HG03039 (cell line): Measurements from ENCODE around the gene TMEM205.
"Not testable (repeated sequence)": the region's sequence is repeated elsewhere in the genome, so short reads cannot be mapped to it uniquely, and the experiment has no call there.

Experiments
- ATAC-seq: cut with Tn5 transposase; IDR thresholded peaks from one replicate; pipeline ENCODE4 v1.9.1; 2021; ENCODE audit warnings: mild to moderate bottlenecking, moderate library complexity; ENCODE audit not compliant: unreplicated experiment

Gene TMEM205

GRCh38 chr19:11340099-11340467, 6.0 kb downstream of the TMEM205 start:
- ATAC-seq: not testable (repeated sequence)

- ATAC-seq: peak; percentile 77
Measured at GRCh38 chr19:11339254-11340098, 6.6 kb downstream of the TMEM205 start, which contains the start of gene RAB3D. Gene RAB3D (minus strand): TSS chr19:11339657. CDS start chr19:11337399, 2,258 bp downstream.

- no peak for ATAC-seq
Measured at GRCh38 chr19:11338569-11339253, 7.4 kb downstream of the TMEM205 start.

- ATAC-seq: no peak
Measured at GRCh38 chr19:11338121-11338520, 7.9 kb downstream of the TMEM205 start.

- ATAC-seq: no peak
Measured at GRCh38 chr19:11337080-11337479, 9.0 kb downstream of the TMEM205 start.

GRCh38 chr19:11335449-11336146, 10.5 kb downstream of the TMEM205 start:
- no peak for ATAC-seq

- not testable (repeated sequence) for ATAC-seq
Measured at GRCh38 chr19:11333838-11334237, 12.2 kb downstream of the TMEM205 start.

- no peak for ATAC-seq
Measured at GRCh38 chr19:11332822-11333221, 13.2 kb downstream of the TMEM205 start.

GRCh38 chr19:11331502-11331901, 14.6 kb downstream of the TMEM205 start:
- no peak for ATAC-seq

GRCh38 chr19:11330127-11330526, 15.9 kb downstream of the TMEM205 start:
- ATAC-seq: no peak

- no peak for ATAC-seq
Measured at GRCh38 chr19:11325544-11325943, 20.5 kb downstream of the TMEM205 start.

GRCh38 chr19:11324748-11325389, 21.2 kb downstream of the TMEM205 start:
- no peak for ATAC-seq

- ATAC-seq: no peak
Measured at GRCh38 chr19:11324079-11324661, 21.9 kb downstream of the TMEM205 start.

- ATAC-seq: no peak
Measured at GRCh38 chr19:11323601-11324078, 22.4 kb downstream of the TMEM205 start.

- ATAC-seq: no peak
Measured at GRCh38 chr19:11322269-11323024, 23.6 kb downstream of the TMEM205 start.

GRCh38 chr19:11321191-11322126, 24.6 kb downstream of the TMEM205 start:
- no peak for ATAC-seq

- not testable (repeated sequence) for ATAC-seq
Measured at GRCh38 chr19:11320278-11320995, 25.6 kb downstream of the TMEM205 start.

- ATAC-seq: no peak
Measured at GRCh38 chr19:11306337-11306736, 39.7 kb downstream of the TMEM205 start.
